Measurements from ENCODE around the gene MARCHF4.

MARCHF4 gene

DNA sequence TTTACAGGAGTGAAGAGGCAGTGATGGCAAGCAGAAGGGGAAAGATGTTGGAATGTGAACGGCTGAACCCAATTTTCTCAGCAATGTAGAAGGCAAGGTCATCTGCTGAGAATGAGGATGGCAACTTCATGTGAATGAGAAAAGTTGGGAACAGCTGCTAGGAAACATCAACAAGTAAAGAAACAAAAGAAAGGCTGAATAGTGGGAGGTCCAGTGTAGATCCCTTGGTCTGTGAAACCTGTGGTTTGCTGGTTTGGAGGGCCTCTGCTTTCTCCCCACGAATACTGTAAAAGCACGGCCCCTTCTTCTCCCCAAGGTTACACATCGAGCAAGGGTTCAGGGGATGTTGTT lies 27.4 kb downstream of the MARCHF4 start:
- in situ Hi-C loops (cut with MboI; ENCODE audit: low sequenced_read_pairs, unreplicated experiment) = no loop called here
- TF ChIP-seq, protein P1, sequence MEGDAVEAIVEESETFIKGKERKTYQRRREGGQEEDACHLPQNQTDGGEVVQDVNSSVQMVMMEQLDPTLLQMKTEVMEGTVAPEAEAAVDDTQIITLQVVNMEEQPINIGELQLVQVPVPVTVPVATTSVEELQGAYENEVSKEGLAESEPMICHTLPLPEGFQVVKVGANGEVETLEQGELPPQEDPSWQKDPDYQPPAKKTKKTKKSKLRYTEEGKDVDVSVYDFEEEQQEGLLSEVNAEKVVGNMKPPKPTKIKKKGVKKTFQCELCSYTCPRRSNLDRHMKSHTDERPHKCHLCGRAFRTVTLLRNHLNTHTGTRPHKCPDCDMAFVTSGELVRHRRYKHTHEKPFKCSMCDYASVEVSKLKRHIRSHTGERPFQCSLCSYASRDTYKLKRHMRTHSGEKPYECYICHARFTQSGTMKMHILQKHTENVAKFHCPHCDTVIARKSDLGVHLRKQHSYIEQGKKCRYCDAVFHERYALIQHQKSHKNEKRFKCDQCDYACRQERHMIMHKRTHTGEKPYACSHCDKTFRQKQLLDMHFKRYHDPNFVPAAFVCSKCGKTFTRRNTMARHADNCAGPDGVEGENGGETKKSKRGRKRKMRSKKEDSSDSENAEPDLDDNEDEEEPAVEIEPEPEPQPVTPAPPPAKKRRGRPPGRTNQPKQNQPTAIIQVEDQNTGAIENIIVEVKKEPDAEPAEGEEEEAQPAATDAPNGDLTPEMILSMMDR (IDR thresholded peaks at IDR 0.05; ENCODE audit: borderline replicate concordance, control extremely low read depth, extremely low read depth, insufficient read depth, missing control alignments) = no peak
- no peak for DNase-seq (ENCODE audit: low spot score)

DNA sequence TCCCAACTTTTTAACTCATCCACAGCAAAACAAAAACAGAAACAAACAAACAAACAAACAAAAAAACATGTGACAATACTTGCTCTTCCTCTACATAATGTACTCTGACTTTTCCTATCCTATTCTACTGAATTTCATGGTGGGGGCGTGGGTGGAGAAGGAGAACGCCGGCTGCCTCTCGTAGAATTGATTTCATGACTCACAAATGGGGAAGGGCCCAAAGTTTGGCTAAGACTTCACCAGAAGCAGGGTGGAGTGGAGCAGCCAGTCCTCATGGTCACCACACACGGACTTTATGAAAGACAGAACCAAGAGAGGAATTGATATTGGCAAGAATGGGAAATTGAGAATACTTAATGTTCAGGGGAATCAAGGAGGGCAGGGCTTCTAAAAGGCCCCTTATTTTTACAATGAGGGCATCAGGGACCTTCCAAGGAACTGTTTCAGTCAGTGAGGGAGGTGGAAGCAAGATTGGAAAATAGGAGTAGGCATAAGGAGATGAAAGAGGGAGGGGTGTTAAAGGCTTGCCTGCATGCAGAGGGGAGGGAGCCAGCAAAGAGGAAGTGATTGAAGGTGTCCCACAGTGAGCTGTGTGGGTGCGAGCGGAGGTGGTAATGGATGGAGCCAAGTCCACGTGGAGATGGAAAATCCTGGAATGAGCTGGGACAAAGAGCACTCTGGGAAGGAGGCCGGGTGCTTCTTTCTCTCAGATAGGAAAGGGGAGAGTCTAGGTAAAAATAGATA lies 27.9 kb downstream of the MARCHF4 start:
- in situ Hi-C loops (cut with MboI; ENCODE audit: low sequenced_read_pairs, unreplicated experiment) = no loop called here
- TF ChIP-seq, protein P1 (IDR thresholded peaks at IDR 0.05; ENCODE audit: borderline replicate concordance, control extremely low read depth, extremely low read depth, insufficient read depth, missing control alignments) = no peak
- DNase-seq (ENCODE audit: low spot score) = no peak

DNA sequence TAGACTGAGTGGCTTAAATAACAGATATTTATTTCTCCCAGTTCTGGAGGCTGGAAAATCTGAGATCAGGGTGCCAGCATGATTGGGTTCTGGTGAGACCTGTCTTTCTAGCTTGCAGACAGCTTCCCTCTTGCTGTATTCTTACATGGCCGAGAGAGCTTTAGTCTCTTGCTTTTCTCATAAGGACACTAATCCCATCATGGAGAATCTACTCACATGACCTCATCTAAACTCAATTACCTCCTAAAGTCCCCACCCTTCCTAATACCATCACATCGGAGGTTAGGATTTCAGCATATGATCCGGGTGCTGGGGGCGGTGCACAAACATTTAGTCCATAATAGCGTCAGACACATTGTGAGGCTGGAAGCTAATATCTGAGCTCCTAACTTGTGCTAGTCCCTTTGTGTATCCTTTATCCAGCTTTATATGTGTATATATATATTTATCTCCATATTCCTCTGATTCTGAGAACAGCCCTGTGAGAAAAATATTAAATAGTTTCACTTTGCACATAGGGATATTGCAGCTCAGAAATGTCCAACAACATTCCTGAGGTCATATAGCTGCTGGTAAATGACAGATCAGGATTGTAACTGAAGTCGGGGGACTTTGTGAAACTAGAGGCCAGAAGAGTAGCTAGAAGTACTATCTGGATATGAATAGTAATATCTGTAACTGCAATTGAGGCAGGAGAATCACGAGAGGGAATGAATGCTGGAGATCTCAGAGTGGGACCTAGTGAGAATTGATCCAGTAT lies 28.9 kb downstream of the MARCHF4 start:
- DNase-seq (ENCODE audit: low spot score) = no peak
- TF ChIP-seq, protein P1 (IDR thresholded peaks at IDR 0.05; ENCODE audit: borderline replicate concordance, control extremely low read depth, extremely low read depth, insufficient read depth, missing control alignments) = no peak
- in situ Hi-C loops (cut with MboI; ENCODE audit: low sequenced_read_pairs, unreplicated experiment) = no loop called here

DNA sequence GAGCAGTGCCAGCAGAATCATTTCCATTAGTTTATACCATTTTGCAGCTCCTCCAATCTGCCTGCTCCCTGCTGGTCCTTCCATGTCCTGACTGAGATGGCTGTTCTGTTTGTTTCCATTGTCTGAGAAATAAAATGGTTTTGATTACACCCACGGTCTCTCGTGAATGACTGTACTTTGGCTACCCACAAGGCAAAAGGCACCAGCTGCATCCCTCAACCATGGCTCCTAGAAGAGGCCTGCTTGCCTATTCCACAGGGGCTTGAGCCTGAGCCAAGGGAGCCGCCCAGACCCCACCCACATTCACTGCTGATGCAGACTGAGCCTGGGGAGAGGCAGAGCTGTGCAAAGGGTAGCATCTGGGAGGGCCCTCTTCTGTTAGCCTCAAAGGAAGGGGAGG lies 31.2 kb downstream of the MARCHF4 start:
- in situ Hi-C loops (cut with MboI; ENCODE audit: low sequenced_read_pairs, unreplicated experiment) = no loop called here
- TF ChIP-seq, protein P1 (IDR thresholded peaks at IDR 0.05; ENCODE audit: borderline replicate concordance, control extremely low read depth, extremely low read depth, insufficient read depth, missing control alignments) = no peak
- DNase-seq (ENCODE audit: low spot score) = no peak

GRCh38 chr2:216340280-216340631 lies 32.0 kb downstream of the MARCHF4 start:
- in situ Hi-C loops (cut with MboI; ENCODE audit: low sequenced_read_pairs, unreplicated experiment) = no loop called here
- DNase-seq (ENCODE audit: low spot score) = no peak

GRCh38 chr2:216339456-216340279 lies 32.6 kb downstream of the MARCHF4 start:
- TF ChIP-seq, protein P1 (IDR thresholded peaks at IDR 0.05; ENCODE audit: borderline replicate concordance, control extremely low read depth, extremely low read depth, insufficient read depth, missing control alignments) = no peak
- in situ Hi-C loops (cut with MboI; ENCODE audit: low sequenced_read_pairs, unreplicated experiment) = no loop called here
- no peak for DNase-seq (ENCODE audit: low spot score)

More at GRCh38 chr2:216340280-216340631, 32.0 kb downstream of the MARCHF4 start:
- TF ChIP-seq, protein P1 (IDR thresholded peaks at IDR 0.05; ENCODE audit: borderline replicate concordance, control extremely low read depth, extremely low read depth, insufficient read depth, missing control alignments) = no peak

Data from GM13976 (cell line).